Measurements from ENCODE around the gene ARHGEF12.

ARHGEF12 gene

DNA sequence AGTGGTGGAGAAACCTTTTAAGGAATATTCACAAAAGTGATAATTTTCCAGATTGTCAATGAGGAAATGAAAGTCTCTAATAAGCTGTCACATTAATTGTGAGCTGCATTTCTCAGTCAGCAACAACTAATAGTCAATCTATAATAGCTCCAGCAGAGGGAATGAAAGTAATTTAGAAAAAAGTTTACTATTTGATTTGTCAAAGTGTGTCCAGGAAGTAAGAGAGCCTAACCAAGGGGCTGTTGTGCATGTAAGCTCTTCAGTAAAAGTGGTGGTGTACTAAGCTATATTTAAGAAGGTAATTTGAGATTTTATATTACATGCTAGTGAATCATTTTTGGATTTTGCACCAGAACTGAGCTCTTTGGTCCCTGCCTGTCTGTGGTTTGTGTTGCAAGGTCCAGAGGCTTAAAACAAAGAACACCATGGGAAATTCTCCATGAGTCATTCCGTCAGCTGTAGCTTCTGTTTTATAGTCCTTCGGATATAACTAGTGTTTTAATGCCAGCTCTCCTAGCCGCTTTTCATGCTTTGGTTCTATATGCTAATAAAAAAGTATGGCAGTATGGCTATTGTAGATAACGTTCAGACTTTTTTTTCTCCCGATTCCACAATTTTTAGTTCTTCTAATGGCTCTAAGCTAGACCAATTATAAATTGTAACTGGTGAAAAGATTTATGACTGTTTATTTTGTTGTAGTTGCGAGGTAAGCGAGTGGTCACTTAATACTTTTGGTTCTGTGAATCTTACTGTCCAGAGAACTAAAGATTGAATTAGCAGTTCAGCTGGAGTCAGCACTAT lies 64.6 kb downstream of the ARHGEF12 start:
- Mint-ChIP-seq H3K27me3 (peaks cover 2% of the 10 kb centered on the region), H3K4me1 (no peaks in the 10 kb centered on the region), H3K4me3 (no peak overlapping the region), H3K27ac (ENCODE audit: low read depth) (no peak overlapping the region), H3K36me3 (ENCODE audit: insufficient read depth) (no peaks in the 10 kb centered on the region), H3K9me3 (no peaks in the 10 kb centered on the region)
- ATAC-seq (replicated peaks; ENCODE audit: extremely low read depth, poor library complexity, severe bottlenecking), result no peak
- DNase-seq (ENCODE audit: low spot score in 2 of 2), result no peak

DNA sequence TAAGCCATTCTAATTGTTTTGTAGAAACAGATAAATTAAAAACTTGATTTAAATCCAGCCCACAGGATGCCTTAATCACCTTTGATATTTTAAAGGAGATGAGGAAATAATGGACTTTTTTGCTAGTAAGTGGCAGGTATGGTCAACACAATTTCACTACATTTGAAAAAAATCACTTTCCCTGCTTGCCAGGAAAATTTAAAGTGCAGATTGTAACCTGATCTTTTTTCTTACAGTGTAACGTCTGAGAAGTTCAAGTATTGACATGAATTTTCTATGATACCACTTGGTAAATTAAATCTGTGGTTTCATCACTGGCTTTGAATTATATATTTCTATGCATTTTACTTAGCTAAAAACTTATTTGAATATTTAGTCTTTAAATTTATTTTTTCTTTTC lies 65.3 kb downstream of the ARHGEF12 start:
- Mint-ChIP-seq H3K4me1 (no peaks in the 10 kb centered on the region), H3K9me3 (no peaks in the 10 kb centered on the region), H3K4me3 (no peak overlapping the region), H3K27me3 (no peaks in the 10 kb centered on the region), H3K36me3 (ENCODE audit: insufficient read depth) (no peaks in the 10 kb centered on the region), H3K27ac (ENCODE audit: low read depth) (no peak overlapping the region)
- DNase-seq (ENCODE audit: low spot score in 2 of 2) (no peak), ATAC-seq (replicated peaks; ENCODE audit: extremely low read depth, poor library complexity, severe bottlenecking) (no peak)

GRCh38 chr11:120403966-120404365 lies 67.8 kb downstream of the ARHGEF12 start:
- H3K4me3 Mint-ChIP-seq, result no peak overlapping the region
- H3K27ac Mint-ChIP-seq (ENCODE audit: low read depth), result no peak overlapping the region
- no peaks in the 10 kb centered on the region for H3K27me3 Mint-ChIP-seq
- DNase-seq (ENCODE audit: low spot score in 2 of 2) (no peak), ATAC-seq (replicated peaks; ENCODE audit: extremely low read depth, poor library complexity, severe bottlenecking) (no peak)
- no peaks in the 10 kb centered on the region for H3K9me3 Mint-ChIP-seq
- H3K4me1 Mint-ChIP-seq, result no peaks in the 10 kb centered on the region
- H3K36me3 Mint-ChIP-seq (ENCODE audit: insufficient read depth), result no peaks in the 10 kb centered on the region

GRCh38 chr11:120404495-120404894 lies 68.3 kb downstream of the ARHGEF12 start:
- no peak overlapping the region for H3K27ac Mint-ChIP-seq (ENCODE audit: low read depth)
- no peaks in the 10 kb centered on the region for H3K27me3 Mint-ChIP-seq
- ATAC-seq (replicated peaks; ENCODE audit: extremely low read depth, poor library complexity, severe bottlenecking), result no peak
- H3K9me3 Mint-ChIP-seq, result no peaks in the 10 kb centered on the region
- no peaks in the 10 kb centered on the region for H3K4me1 Mint-ChIP-seq
- peaks cover 1% of the 10 kb centered on the region for H3K36me3 Mint-ChIP-seq (ENCODE audit: insufficient read depth)
- no peak for DNase-seq (ENCODE audit: low spot score in 2 of 2)
- H3K4me3 Mint-ChIP-seq, result no peak overlapping the region

GRCh38 chr11:120409655-120410054 lies 73.4 kb downstream of the ARHGEF12 start:
- ATAC-seq (replicated peaks; ENCODE audit: extremely low read depth, poor library complexity, severe bottlenecking) (no peak), DNase-seq (ENCODE audit: low spot score in 2 of 2) (no peak)
- H3K4me3 Mint-ChIP-seq, result no peak overlapping the region
- no peaks in the 10 kb centered on the region for H3K27me3 Mint-ChIP-seq
- peaks cover 2% of the 10 kb centered on the region for H3K36me3 Mint-ChIP-seq (ENCODE audit: insufficient read depth)
- H3K9me3 Mint-ChIP-seq, result no peaks in the 10 kb centered on the region
- no peaks in the 10 kb centered on the region for H3K4me1 Mint-ChIP-seq
- no peak overlapping the region for H3K27ac Mint-ChIP-seq (ENCODE audit: low read depth)

- H3K27ac Mint-ChIP-seq (ENCODE audit: low read depth), result no peak overlapping the region
- H3K4me3 Mint-ChIP-seq, result no peak overlapping the region
- H3K36me3 Mint-ChIP-seq (ENCODE audit: insufficient read depth), result peaks cover 2% of the 10 kb centered on the region
- no peaks in the 10 kb centered on the region for H3K4me1 Mint-ChIP-seq
- DNase-seq (ENCODE audit: low spot score in 2 of 2) (no peak), ATAC-seq (replicated peaks; ENCODE audit: extremely low read depth, poor library complexity, severe bottlenecking) (no peak)
- no peaks in the 10 kb centered on the region for H3K27me3 Mint-ChIP-seq
- no peaks in the 10 kb centered on the region for H3K9me3 Mint-ChIP-seq
These were observed 74.6 kb downstream of the ARHGEF12 start for GRCh38 chr11:120410622-120411380.

- no peaks in the 10 kb centered on the region for H3K9me3 Mint-ChIP-seq
- peaks cover 2% of the 10 kb centered on the region for H3K36me3 Mint-ChIP-seq (ENCODE audit: insufficient read depth)
- ATAC-seq (replicated peaks; ENCODE audit: extremely low read depth, poor library complexity, severe bottlenecking) (no peak), DNase-seq (ENCODE audit: low spot score in 2 of 2) (no peak)
- H3K27me3 Mint-ChIP-seq, result no peaks in the 10 kb centered on the region
- no peak overlapping the region for H3K4me3 Mint-ChIP-seq
- H3K27ac Mint-ChIP-seq (ENCODE audit: low read depth), result no peak overlapping the region
- H3K4me1 Mint-ChIP-seq, result no peaks in the 10 kb centered on the region
These were observed 77.3 kb downstream of the ARHGEF12 start for GRCh38 chr11:120413480-120413879.

DNA sequence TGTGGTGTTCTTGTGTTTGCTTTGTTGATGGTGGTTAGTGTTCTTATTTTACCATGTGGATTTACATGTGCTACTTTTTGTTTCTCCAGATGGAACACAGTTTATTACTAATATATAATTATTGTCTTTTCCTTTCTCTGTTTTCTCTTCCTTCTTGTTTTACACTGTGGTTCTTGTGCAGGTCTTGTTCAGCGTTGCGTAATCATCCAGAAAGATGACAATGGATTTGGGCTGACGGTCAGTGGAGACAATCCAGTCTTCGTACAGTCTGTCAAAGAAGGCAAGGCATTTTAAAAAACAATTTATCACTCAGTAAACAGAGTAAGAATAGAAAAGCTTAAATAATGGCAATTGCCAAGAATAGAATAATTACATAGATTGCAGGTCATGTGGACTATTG lies 84.4 kb downstream of the ARHGEF12 start:
- ATAC-seq (replicated peaks; ENCODE audit: extremely low read depth, poor library complexity, severe bottlenecking) (no peak), DNase-seq (ENCODE audit: low spot score in 2 of 2) (no peak)
- Mint-ChIP-seq H3K27me3 (no peaks in the 10 kb centered on the region), H3K36me3 (ENCODE audit: insufficient read depth) (peaks cover 10% of the 10 kb centered on the region), H3K9me3 (no peaks in the 10 kb centered on the region), H3K4me1 (no peaks in the 10 kb centered on the region), H3K4me3 (no peak overlapping the region), H3K27ac (ENCODE audit: low read depth) (no peak overlapping the region)

DNA sequence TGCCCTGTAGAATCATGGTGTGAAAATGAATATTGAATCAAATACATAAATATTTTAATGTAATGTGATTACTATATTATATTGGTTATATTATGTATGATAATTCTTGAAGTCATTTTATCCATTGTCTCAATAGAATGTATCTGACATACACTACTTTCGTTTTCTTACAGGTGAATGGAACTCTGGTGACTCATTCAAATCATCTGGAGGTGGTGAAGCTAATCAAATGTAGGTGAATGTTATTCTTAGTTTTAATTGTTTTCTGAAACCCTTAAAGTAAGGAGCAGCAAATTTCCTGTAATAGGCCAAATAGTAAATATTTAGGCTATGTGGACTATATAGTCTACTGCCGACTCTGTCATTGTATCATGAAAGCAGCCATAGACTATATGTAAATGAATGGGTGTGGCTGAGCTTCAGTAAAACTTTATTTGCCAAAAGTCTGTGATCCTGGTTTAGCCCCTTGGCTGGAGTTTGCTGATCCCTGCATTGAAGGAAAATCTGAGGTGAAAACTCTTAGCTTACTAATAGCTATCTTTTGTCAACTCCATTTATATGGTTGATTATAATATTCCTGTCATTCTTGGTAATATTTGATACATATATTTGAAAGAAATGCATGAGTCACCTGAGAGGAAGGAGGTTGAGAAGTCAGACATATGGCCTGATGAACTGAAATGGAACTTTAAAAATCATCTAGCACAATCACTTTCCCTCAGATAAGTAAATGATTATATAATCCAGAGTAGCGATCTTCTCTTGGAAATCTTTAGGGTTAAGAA lies 88.2 kb downstream of the ARHGEF12 start:
- ATAC-seq (replicated peaks; ENCODE audit: extremely low read depth, poor library complexity, severe bottlenecking), result no peak
- no peaks in the 10 kb centered on the region for H3K4me1 Mint-ChIP-seq
- no peaks in the 10 kb centered on the region for H3K27me3 Mint-ChIP-seq
- DNase-seq (ENCODE audit: low spot score in 2 of 2), result no peak
- peaks cover 12% of the 10 kb centered on the region for H3K36me3 Mint-ChIP-seq (ENCODE audit: insufficient read depth)
- H3K9me3 Mint-ChIP-seq, result no peaks in the 10 kb centered on the region
- no peak overlapping the region for H3K27ac Mint-ChIP-seq (ENCODE audit: low read depth)
- H3K4me3 Mint-ChIP-seq, result no peak overlapping the region

DNA sequence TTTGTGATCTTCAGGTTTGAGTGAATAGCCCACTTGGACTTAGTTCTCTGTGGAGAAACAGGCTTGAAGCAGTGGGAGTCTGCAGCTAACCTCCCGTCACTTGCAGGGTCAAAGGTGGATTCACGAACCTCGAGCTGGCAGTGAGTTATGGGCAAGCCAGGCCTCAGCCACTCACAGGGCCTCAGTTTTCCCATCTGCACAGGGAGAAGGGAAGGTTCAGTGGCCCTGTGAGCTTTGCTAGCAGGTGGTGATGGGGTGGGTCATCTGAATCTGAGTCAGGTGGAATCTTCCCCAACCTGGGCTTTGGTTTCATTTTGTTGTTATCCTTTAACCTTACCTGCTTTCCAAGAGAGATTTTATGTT lies 88.7 kb downstream of the ARHGEF12 start:
- Mint-ChIP-seq H3K36me3 (ENCODE audit: insufficient read depth) (peaks cover 12% of the 10 kb centered on the region), H3K9me3 (no peaks in the 10 kb centered on the region), H3K4me1 (no peaks in the 10 kb centered on the region), H3K27ac (ENCODE audit: low read depth) (no peak overlapping the region), H3K27me3 (no peaks in the 10 kb centered on the region), H3K4me3 (no peak overlapping the region)
- DNase-seq (ENCODE audit: low spot score in 2 of 2), result no peak
- no peak for ATAC-seq (replicated peaks; ENCODE audit: extremely low read depth, poor library complexity, severe bottlenecking)

- H3K4me3 Mint-ChIP-seq, result no peak overlapping the region
- no peak for DNase-seq (ENCODE audit: low spot score in 2 of 2)
- ATAC-seq (replicated peaks; ENCODE audit: extremely low read depth, poor library complexity, severe bottlenecking), result no peak
- no peaks in the 10 kb centered on the region for H3K27me3 Mint-ChIP-seq
- no peaks in the 10 kb centered on the region for H3K4me1 Mint-ChIP-seq
- H3K36me3 Mint-ChIP-seq (ENCODE audit: insufficient read depth), result peaks cover 10% of the 10 kb centered on the region
- H3K9me3 Mint-ChIP-seq, result no peaks in the 10 kb centered on the region
- no peak overlapping the region for H3K27ac Mint-ChIP-seq (ENCODE audit: low read depth)
These were observed 89.3 kb downstream of the ARHGEF12 start for GRCh38 chr11:120425527-120425926.

- DNase-seq (ENCODE audit: low spot score in 2 of 2), result no peak
- peaks cover 3% of the 10 kb centered on the region for H3K36me3 Mint-ChIP-seq (ENCODE audit: insufficient read depth)
These were observed 93.9 kb downstream of the ARHGEF12 start for GRCh38 chr11:120430146-120430545.

More at GRCh38 chr11:120430146-120430545, 93.9 kb downstream of the ARHGEF12 start:
- ATAC-seq (replicated peaks; ENCODE audit: extremely low read depth, poor library complexity, severe bottlenecking), result no peak
- no peaks in the 10 kb centered on the region for H3K27me3 Mint-ChIP-seq
- H3K9me3 Mint-ChIP-seq, result no peaks in the 10 kb centered on the region
- H3K4me3 Mint-ChIP-seq, result no peak overlapping the region
- peaks cover 16% of the 10 kb centered on the region for H3K4me1 Mint-ChIP-seq
- H3K27ac Mint-ChIP-seq (ENCODE audit: low read depth), result no peak overlapping the region
